GM21381 (cell line): ENCODE results near the gene EIF5AL1.
"Not testable (repeated sequence)": the region's sequence is repeated elsewhere in the genome, so short reads cannot be mapped to it uniquely, and the experiment has no call there.

Experiments used
- ATAC-seq: cut with Tn5 transposase; IDR thresholded peaks from one replicate; pipeline ENCODE4 v1.9.1; 2021; ENCODE audit warnings: mild to moderate bottlenecking, moderate library complexity; ENCODE audit not compliant: unreplicated experiment

The EIF5AL1 gene

DNA sequence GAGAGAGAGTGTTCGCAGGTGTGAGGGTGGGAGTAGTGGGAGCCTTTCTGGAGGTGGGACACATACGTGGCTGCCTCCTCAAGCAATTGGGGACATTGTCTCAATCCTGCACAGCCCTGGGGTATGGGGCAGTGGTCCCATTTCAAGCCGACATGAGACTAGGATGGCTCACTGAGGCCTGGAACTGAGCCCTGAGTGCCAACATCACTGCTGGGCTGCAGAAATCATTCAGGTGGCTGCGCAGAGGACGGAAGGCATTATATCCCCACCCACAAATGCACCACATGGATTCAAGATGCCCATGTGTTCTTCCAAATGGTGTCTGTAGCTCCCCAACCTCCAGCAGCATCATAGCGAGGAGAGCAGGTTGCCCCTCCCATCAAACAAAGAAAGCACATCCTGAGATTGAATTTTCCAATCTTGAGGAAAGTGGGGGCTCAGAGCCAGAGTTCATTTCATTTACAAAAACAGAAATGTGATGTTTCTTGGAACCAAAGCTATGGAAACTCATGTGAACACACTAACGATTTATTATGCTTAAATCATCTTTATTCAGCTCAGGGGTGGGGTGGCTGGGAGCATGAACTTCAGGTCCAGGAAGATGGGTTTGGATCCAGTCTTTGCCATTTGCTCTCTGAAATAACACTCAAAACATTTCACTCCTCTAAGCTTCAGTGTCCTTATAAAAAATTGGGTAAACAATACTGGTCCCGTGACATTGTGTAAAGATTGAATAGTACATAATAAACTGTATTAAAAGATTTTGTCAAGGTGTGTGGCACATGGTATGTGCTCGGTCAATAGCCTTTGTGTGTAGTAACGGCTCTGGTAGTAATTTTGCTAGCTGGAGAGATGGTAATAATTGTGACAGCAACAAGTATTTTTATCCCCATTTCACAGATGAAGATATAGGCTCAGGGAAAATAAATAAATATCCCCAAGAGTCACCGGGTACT, 43.3 kb downstream of the EIF5AL1 start:
- no peak for ATAC-seq

DNA sequence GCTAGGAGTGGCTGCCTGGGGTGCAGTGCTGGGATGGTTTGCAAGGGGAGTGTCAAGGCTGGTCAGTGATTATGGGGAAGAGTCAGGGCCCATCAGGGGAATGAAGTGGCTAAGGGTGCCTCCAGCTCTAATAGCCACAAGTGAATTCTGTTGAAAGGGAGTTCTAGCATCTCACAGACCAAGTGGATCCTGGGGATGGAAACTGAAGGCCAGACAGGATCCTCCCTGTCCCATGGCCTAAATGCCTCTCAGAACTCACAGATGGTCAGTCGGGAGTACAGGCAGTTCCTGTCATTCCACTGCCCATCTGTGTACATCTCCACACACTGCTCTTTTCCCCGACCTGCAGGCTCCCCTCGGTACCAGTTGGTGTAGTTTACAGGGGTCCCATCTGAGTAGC, 44.6 kb downstream of the EIF5AL1 start:
- not testable (repeated sequence) for ATAC-seq

DNA sequence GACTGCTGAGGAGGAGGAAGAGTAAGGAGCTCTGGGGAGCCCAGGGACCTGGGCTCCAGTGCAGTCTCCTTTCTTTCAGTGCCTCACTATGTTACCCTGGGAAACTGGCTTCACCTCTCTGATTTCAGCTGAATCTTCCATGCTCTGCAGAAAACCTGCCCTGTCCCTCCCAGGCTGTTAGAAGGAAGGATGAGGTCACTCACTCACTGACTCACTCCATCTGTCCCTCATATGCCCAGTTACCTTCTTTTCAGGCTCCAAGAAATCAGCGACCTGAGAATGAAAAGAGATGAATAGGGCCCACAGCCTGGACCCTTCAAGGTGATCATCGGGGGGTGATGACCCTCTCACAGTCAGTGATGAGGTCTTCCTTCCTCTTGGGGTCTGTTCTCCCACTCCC, 47.4 kb downstream of the EIF5AL1 start:
- no peak for ATAC-seq

DNA sequence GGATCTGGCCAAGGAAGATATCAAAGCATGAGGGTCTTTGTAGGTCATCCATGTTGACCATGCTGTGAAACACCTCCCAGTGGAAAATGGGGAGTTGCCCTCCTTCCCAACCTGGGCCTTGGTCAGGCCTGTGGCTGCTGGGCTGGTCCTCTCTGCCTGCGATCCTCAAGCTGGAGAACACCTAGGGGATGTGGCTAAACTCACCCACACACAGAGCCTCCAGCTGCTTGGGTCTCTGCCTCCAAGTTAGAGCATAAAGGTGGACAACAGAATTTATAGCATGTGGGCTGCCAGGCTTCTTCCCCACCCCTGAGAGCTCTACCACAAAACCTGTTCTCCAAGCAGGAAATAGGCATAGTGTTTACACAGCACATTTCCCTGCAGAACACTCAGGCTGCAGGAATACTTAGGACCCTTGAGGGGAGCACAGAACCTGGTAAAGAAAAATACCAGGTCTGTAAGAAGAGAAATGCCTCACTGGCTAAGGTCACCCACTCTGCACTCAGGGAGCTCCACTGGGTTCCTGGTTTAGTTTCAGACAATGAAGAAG, 47.9 kb downstream of the EIF5AL1 start, which contains the start of gene SFTPA2:
TSS of gene SFTPA2 (minus strand) at position 248 of the 550 bp plus-strand sequence. CDS start 924 bp downstream, outside the sequence.
- no peak for ATAC-seq

DNA sequence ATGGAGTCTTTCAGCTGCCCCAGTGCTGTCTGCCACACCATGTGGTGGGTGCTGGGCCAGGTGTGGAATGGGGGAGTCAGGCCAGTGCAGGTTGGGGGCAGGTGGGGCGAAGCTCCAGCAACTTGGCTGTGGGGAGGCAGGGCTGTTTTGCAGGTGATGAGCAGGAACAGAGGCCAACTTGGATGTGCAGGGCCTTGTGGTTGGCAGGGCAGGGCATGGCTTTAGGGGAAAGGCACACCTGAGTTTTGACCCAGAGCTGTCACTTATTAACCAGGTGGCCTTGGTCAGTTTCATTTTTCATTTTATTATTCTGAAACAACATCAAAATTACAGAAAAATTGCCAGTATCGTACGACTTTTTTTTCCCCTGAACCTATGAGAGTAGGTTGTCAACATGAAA, 48.9 kb downstream of the EIF5AL1 start:
- no peak for ATAC-seq

DNA sequence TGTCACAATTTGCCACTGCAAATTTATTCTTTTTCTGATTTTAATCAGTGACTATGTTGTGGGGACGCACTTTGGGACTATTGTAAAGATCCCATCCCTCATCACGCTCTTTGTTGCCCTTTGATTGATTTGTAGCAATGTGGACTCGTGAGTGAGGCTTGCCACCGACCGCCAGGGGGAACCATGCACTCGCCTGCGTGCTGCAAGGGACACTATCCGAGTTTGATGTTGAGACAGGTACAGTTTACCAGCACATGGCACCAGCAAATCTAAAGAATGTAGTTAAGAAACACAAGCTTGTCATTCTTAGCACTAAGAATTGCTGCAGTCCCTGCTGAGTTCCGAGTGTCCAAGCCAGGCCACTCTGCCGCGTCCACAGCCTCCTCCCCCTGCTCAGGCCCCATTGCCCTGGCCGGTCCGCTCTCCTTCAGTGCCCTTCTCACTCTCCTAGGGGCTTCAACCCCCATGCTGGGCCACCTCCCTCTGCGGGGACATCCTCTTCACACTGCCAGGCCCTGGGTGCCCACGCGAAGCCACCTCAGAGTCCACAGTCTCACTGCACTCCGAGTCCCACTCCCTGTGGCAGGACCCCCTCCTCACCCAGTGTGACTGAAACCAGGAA, 49.9 kb downstream of the EIF5AL1 start:
- peak; percentile 73 for ATAC-seq

DNA sequence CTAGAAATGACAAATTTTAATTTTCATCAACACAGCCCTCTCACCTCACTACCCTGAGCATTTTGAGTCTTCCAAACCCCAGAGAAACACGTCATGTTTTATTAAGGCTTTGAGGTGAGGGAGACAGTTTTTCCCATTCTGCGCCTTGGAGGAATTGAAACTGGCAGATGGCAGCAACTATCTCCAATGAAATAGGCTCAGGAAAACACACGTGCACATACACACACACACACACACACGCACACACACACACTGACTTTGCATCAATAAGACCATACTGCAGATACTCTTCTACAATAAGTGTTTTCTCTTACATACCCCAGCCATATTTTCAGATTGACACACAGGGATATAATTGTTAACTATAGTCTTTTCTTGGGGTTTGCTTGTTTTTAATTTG, 51.1 kb downstream of the EIF5AL1 start:
- ATAC-seq: no peak
